Vagina (tissue), 2 donors: Measurements from ENCODE around the gene SPEM2.

Experiments
- POLR2A ChIP-seq, 2 donors: fragments of 450-650 bp; IDR thresholded peaks; one replicate each; pipeline ENCODE4 v1.6.1; 2017; ENCODE audit warnings: antibody characterized with exemption in 2 of 2, mild to moderate bottlenecking in 2 of 2, moderate library complexity in 2 of 2
- TF ChIP-seq, protein P1 (sequence below), 3 experiments: fragments of 450-650 bp in 2 of 3; fragments of 200-600 bp in 1 of 3; sonication (generic) in 1 of 3; IDR thresholded peaks; one replicate each; pipeline ENCODE4 v1.5.1; 2017 to 2019; ENCODE audit warnings: antibody characterized with exemption in 3 of 3, mild to moderate bottlenecking in 2 of 3, moderate library complexity in 2 of 3

DNA sequence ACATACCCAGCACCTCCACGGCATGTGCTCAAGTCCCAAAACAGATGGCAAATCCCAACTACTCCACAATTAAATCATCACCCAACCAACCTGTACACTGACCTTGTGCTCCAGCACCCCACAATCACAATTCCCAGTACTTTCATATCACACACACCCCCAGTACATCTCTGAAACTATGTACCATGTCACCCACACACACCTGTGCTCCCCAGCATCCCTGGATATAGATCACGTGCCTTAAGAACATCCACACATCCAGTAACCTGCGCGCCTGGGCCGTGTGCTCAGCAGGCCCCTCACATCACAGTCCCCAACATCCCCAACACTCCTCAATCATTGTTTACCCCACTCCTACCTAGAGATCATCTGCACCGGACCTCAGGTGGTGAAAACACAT, 15.7 kb upstream of the SPEM2 start:
- TF ChIP-seq, protein P1, sequence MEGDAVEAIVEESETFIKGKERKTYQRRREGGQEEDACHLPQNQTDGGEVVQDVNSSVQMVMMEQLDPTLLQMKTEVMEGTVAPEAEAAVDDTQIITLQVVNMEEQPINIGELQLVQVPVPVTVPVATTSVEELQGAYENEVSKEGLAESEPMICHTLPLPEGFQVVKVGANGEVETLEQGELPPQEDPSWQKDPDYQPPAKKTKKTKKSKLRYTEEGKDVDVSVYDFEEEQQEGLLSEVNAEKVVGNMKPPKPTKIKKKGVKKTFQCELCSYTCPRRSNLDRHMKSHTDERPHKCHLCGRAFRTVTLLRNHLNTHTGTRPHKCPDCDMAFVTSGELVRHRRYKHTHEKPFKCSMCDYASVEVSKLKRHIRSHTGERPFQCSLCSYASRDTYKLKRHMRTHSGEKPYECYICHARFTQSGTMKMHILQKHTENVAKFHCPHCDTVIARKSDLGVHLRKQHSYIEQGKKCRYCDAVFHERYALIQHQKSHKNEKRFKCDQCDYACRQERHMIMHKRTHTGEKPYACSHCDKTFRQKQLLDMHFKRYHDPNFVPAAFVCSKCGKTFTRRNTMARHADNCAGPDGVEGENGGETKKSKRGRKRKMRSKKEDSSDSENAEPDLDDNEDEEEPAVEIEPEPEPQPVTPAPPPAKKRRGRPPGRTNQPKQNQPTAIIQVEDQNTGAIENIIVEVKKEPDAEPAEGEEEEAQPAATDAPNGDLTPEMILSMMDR (IDR thresholded peaks at IDR 0.05) = no peak
- TF ChIP-seq POLR2A (IDR thresholded peaks at IDR 0.05) = no peak
